GM18858 (cell line): Measurements from ENCODE around the gene CNNM2.

Experiments
- ATAC-seq: cut with Tn5 transposase; IDR thresholded peaks from one replicate; pipeline ENCODE4 v1.9.1; 2021; ENCODE audit not compliant: unreplicated experiment

Gene CNNM2

GRCh38 chr10:103069453-103070331 is 151.6 kb downstream of the CNNM2 start:
- no peak for ATAC-seq

DNA sequence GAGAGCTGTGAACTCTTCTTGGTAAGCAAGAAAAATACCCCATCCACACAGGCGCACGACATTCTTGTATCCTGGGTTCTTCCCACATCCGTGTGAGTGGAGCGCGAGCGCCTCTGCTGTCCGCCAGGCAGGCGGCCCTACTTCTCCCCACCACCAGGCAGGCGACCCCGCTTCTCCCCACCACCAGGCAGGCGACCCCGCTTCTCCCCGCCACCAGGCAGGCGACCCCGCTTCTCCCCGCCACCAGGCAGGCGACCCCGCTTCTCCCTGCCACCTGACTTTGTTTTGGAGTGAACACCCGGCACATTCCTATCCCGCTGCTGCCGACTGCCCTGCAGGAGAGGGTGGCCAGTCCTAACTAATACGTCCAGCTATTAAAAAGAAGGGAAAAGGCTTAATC is 154.2 kb downstream of the CNNM2 start:
- ATAC-seq, result no peak

DNA sequence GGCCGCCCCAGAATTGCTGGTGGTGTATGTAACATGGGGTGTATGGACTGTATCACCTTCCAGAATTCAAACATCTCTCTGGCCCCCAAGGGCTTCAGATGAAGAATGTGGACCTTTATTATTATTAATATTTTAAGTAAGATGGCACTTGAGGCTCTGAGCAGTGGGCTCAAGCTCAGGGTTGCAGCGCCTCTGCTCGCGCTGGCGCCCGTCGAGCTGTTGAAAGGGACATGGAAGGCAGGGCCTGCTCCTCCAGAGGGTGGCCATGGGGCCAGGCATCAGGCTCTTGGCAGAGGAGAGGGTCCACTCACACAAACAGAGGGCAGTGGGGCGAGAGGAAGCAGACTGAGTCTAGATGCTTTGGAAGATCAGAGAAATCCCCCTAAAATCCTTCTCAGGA is 154.8 kb downstream of the CNNM2 start:
- no peak for ATAC-seq

- ATAC-seq, result no peak
Observed at GRCh38 chr10:103077020-103077419, 158.9 kb downstream of the CNNM2 start.

DNA sequence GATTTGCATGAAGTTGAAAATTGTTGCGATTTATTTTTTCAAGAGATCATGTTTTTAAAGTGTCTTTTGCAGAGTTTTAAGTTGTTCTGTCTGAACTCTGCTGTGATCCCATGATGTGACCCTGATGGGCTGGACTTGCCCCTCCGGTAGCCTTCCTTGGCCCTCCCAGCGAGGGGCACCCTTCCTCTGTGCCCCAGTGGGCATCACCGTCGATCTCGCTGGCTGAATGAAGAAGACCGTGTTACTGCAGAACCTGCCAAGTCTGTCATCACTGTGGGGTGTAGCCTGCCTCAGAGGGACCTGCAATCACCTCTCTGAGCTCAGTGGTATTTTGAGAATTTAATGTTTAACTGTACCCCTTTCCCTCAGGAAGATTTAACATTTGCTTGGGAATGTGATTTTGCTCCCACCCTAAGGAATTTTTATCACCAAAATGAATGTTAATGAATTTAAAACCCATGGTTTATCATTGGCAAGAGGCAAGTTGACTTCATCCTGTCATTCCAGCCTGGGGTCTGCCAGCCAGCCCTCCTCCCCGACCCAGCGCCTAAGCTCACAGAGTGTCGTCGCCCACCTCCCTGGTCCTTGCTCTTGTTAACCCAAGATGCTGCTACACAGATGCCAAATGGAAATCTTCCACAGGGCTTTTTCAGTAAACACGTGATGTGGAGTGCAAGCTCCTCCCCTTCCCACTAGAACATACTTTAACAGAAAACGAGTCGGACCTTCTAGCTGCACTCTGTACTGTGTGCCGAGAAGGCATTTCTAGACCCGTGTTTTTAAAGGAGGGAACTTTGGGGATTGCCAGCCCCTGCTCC is 159.6 kb downstream of the CNNM2 start:
- no peak for ATAC-seq

DNA sequence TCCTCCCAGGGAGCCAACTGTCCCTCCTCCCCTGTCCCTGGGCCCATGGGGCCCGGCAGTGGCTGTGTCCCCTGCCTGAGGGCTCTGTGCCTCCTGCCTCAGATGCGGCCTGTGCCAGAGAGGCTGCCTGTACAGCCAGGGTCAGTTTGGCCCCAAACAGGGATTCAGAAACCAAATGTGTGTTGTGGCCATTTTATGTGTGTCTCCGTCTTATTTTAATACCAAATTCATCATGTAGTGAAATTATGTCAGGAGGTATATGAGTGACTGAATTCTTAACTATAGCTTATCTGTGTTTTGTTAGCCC is 160.2 kb downstream of the CNNM2 start:
- no peak for ATAC-seq

DNA sequence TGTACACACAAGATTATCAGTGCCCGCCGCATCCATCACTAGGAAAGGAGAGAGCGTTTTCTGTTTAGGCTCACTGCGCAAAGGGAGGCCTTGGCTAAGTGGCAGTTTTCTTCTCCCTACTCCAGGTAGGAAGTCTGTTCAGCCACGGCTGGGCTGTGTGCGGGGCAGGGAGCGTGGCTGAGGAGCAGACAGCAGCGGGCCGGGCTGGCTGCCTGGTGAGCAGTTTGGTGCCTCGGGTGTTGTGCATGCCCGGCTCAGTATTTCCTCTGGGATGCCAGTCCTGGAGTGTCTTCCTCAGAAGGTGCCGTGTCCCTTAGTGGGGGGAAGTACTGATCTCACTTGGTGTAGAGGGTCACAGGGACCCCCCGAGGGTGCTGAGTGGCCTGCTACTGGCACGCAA is 160.6 kb downstream of the CNNM2 start:
- no peak for ATAC-seq

GRCh38 chr10:103079100-103079499 is 161.0 kb downstream of the CNNM2 start:
- ATAC-seq, result no peak

DNA sequence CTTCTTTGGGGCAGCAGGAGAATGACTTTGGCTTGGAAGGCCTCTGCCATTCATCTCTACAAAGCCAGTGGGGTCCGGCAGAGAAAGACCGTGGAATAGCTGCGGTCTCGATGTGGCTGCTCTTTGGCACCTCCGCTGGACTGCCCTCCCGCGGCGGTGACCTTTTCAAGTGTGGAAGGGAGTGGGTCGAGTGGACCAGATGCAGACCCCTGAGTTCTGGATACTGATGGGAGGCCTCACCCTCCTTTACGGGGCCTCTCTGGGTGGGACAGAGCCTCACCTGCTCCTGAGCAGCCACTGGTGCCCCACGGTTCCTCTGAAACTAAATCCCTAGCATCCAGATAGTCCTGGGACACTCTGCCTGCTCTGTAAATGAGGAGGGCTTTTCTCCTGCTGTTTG is 161.9 kb downstream of the CNNM2 start:
- ATAC-seq, result no peak

GRCh38 chr10:103080891-103081581 is 162.9 kb downstream of the CNNM2 start:
- ATAC-seq, result no peak

DNA sequence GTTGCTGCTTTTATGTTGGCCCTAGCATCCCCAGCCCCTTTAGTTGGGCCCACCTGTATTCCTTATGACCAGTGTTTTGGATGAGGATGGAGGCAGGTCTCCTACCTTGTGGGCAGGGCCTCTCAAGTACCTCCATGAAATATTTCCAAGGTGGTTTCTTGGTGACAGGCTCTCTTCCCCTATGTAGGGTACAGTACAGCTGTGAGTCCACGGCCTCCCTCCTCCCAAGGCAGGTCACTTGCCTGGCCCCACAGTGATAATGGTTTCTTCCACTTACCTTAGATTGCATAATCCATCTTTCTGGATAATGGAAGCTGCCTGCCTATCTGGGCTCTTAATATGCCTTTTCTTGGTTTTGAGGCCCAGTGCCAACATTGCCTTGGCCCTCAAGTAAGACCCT is 164.6 kb downstream of the CNNM2 start:
- no peak for ATAC-seq

DNA sequence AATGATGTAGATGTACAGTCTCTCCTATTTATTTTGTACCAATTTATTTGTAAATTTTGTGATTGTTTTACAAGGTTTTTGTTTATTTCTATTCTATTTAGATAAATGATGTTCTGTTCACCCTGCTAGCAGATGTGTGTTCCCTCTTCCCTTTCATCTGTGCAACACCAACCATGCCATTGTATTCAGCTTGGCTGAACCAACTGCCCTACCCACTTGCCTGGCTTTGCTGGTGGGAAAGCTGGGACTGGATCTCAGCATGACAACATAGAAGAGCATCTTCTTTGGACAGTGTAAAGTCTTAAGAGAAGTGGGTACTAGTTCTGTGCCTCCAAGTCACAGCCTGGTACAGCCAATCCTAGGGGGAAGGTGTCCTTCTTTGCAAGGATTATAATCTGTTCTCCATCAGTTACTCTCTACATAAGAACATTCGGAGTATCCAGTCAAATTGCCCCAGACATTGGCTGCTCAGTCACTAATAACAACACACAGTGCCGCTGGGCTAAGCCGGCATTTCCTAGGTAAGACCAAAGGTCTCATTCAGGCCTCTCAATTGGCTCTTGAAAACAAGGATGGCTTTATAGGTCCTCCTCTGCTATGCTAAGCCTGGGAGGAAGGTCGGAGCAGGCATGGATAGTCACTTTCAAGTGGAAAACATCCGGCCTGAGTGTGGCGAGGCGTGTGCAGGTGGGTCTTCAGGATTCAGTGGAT is 165.3 kb downstream of the CNNM2 start:
- ATAC-seq, result no peak

DNA sequence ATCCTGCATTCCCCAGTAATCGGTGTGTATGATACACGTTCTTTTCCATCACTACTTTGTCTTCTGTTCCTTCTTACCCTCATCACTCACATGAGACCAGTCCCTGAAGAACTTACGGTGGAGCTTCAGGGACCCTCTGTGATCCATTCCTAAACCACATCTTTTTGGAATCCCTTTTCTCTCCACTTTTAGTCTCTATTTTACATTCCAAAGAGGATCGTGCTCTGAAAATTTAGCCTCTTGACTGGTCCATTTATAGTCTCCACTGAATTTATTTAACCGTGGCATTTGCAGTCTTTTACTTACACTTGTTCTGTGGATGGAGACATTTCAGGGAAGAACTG is 165.9 kb downstream of the CNNM2 start:
- no peak for ATAC-seq

GRCh38 chr10:103086261-103086660 is 168.2 kb downstream of the CNNM2 start:
- ATAC-seq, result no peak

GRCh38 chr10:103086799-103087198 is 168.7 kb downstream of the CNNM2 start:
- no peak for ATAC-seq

DNA sequence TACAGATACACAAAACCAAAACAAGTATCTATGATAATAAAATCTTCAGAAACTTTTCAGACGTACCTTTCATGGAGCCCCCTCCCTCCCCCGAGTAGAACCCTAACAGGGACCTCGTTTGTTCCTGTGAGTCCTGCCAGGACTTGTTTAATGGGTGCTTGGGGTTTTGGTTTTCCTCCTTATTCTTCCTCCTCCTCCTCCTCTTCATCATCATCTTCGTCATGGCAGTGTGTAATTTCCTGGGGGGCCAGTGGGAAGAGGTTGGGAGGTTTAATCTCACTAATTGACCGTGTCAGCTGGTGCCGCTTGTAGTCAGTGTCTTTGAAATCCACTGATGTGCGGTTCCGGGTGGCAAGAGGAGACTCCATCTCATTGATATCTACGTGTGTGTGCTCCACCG is 171.4 kb downstream of the CNNM2 start:
- no peak for ATAC-seq

DNA sequence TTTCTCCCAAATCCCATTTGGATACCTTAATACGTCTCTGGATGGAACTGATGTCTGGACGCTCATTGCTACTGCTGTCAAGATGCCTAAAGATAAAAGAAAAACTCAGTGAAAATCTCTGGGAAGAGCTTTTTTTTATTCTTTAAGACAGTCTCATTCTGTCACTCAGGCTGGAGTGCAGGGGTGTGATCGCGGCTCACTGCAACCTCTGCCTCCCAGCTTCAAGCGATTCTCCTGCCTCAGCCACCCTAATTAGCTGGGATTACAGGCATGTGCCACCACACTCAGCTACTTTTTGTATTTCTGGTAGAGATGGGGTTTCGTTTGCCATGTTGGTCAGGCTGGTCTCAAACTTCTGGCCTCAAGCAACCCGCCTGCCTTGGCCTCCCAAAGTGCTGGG is 172.8 kb downstream of the CNNM2 start:
- ATAC-seq, result no peak

DNA sequence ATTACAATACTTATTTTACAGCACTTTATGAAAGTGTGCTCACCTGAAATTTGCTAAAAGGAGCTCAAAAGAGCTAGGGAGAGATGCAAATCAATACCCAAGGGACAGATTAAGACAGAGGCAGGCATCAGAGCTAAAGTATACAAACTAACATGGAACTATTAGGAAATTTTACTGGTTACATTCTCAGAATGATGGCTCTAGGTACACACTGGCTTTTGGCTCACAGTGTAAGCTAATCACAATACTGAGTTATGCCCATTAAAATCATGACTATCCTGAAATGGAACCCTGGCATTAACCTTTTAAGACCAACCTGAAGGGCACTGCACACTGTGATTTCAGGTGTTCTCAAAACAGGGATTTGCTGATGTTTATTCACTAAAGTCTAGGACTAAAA is 176.9 kb downstream of the CNNM2 start:
- no peak for ATAC-seq

DNA sequence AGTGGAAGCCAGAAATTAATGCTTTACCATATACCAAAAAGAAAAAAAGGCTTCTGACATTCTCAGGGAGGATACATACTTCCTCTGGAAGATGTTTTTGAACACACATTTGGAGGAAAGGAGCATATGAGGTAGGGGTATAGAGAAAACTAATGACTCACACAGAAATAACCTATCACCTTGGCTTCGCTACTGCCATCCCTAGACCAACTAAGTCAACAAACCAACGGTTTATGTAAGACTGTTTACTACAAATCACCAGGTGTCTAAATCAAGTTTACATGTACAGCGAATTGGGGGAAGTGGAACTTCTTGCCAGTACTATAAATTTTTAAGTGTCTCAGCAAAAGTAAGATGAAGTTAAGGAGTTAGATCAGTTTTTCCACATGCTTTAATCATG is 178.0 kb downstream of the CNNM2 start:
- no peak for ATAC-seq

DNA sequence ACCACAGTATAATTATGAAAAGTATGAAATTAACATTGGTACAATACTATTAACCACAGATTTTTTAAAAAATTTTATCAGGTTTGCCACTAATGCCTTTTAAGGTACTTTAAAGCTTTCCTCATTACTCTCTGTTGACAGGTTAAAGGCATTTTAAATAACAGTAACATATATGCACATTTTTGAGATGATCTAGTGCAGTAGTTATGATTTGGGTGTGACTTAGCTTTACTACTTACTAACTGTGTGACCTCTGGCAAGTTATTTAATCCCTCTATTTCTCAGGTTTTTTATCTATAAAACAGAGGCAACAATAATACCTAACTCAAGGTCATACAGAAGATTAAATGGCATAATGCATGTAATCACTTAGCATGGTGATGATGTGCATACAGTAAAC is 180.1 kb downstream of the CNNM2 start:
- no peak for ATAC-seq

DNA sequence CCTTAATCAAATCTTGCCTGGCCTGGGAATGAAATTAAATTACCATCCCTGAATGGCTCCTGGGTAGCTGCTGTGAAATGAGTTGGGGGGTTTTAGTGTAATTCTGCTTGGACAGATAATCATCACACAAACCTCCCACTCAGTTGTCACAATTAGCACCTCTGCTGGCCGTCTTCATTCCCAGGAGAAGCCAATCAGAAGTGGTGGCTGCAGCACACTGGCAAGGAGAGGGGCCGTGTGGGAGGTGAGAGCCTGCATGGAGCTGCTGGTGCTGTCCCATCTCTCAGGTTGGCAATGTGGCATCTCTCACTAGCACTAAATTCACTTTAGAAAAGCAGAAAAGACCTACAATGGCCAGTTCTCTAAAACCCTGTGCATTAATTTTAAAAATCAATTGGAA is 182.5 kb downstream of the CNNM2 start:
- ATAC-seq, result no peak
